ENCODE data around the gene MAST4. TPM values are rescaled to one million over a fixed set of nuclear protein-coding genes. Genes with fewer than 3 reads are reported as not detected.

MAST4 gene
- total and polyA plus RNA-seq, 2 of the 13 experiments (the other 11 are each of a cell fraction or from before 2014, with no cell fraction given) = 3.4 to 3.7 TPM

DNA sequence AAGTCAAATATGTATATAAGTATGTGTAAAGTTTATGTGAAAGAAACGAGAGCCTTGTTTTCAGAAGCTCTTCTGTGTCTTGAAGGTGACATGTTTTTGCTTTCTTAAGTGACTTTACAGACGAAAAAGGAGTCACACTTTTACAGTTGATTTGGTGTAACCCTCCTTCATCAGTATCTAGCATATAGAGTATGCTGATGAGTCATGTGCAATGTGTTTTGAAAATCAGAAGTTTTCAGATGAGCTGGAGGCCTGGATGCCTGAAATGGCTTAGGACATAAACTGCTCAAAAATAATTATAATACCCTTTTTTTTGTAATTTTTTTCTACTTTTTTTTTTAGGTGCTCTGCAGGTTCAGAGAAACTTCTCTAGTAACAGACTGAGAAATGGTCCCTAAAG lies 390.9 kb downstream of the MAST4 start:
- DNase-seq (ENCODE audit: low spot score) (no peak), FAIRE-seq (no peak), ATAC-seq (no peak)
- Histone ChIP-seq H2AFZ (ENCODE audit: low read length) (no peak overlapping the region), H3K36me3 (replicated peaks in 1 of 2; ENCODE audit: control insufficient read depth in 1 of 2, insufficient read depth in 2 of 2, low read length in 2 of 2) (no peaks in the 10 kb centered on the region), H3K4me2 (ENCODE audit: low read depth, low read length) (0 out of 2 replicates have a peak overlapping the region, but pooled peaks have one; percentile 21), H3K4me1 (ENCODE audit: insufficient read depth, low read length) (peaks cover 24% of the 10 kb centered on the region), H4K20me1 (ENCODE audit: insufficient read depth, low read length) (no peaks in the 10 kb centered on the region), H3K9me3 (ENCODE audit: low read length) (no peaks in the 10 kb centered on the region), H3K4me3 (replicated peaks in 1 of 3; ENCODE audit: insufficient read depth in 1 of 3, low read depth in 2 of 3, low read length in 3 of 3) (no peak overlapping the region), H3K9ac (ENCODE audit: insufficient read depth, low read depth, low read length) (no peak overlapping the region), H3K27ac (ENCODE audit: extremely low read length, insufficient read depth, low read length) (no peak overlapping the region), H3K27me3 (ENCODE audit: control insufficient read depth in 1 of 2, insufficient read depth in 2 of 2, low read length in 2 of 2) (no peaks in the 10 kb centered on the region; a peak in 1 of 5 replicates), H3K79me2 (ENCODE audit: insufficient read depth, low read length) (no peaks in the 10 kb centered on the region)
- intact Hi-C loops (cut with micrococcal nuclease; ENCODE audit: unreplicated experiment) = loop anchor here (5.0 kb wide), 1 partner anchor 110 kb away; no protein-coding TSS in a partner anchor
- ChIA-PET POLR2A (interaction anchor here (1.0 kb wide), 1 partner anchor 108 kb away, joined by 3 read pairs; no protein-coding TSS in a partner anchor), CTCF (ENCODE audit: low intra/inter-chr PET ratio, low total read pairs) (interaction anchor here (1.3 to 1.6 kb wide), 2 partner anchors 163 to 222 kb away, joined by 6 to 9 read pairs; no protein-coding TSS in a partner anchor)
- no peak for TF ChIP-seq SATB2 (CRISPR knock-in tag; IDR thresholded peaks at IDR 0.05)
- TF ChIP-seq HIVEP1 (CRISPR knock-in tag; IDR thresholded peaks at IDR 0.05) = no peak
- TF ChIP-seq NFIB (CRISPR knock-in tag; IDR thresholded peaks at IDR 0.05; ENCODE audit: borderline replicate concordance) = no peak
- TF ChIP-seq, protein P1, sequence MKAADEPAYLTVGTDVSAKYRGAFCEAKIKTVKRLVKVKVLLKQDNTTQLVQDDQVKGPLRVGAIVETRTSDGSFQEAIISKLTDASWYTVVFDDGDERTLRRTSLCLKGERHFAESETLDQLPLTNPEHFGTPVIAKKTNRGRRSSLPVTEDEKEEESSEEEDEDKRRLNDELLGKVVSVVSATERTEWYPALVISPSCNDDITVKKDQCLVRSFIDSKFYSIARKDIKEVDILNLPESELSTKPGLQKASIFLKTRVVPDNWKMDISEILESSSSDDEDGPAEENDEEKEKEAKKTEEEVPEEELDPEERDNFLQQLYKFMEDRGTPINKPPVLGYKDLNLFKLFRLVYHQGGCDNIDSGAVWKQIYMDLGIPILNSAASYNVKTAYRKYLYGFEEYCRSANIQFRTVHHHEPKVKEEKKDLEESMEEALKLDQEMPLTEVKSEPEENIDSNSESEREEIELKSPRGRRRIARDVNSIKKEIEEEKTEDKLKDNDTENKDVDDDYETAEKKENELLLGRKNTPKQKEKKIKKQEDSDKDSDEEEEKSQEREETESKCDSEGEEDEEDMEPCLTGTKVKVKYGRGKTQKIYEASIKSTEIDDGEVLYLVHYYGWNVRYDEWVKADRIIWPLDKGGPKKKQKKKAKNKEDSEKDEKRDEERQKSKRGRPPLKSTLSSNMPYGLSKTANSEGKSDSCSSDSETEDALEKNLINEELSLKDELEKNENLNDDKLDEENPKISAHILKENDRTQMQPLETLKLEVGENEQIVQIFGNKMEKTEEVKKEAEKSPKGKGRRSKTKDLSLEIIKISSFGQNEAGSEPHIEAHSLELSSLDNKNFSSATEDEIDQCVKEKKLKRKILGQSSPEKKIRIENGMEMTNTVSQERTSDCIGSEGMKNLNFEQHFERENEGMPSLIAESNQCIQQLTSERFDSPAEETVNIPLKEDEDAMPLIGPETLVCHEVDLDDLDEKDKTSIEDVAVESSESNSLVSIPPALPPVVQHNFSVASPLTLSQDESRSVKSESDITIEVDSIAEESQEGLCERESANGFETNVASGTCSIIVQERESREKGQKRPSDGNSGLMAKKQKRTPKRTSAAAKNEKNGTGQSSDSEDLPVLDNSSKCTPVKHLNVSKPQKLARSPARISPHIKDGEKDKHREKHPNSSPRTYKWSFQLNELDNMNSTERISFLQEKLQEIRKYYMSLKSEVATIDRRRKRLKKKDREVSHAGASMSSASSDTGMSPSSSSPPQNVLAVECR (CRISPR knock-in tag; IDR thresholded peaks at IDR 0.05; ENCODE audit: borderline replicate concordance) = no peak
- TF ChIP-seq ZNF292 (CRISPR knock-in tag; IDR thresholded peaks at IDR 0.05; ENCODE audit: borderline replicate concordance, low read depth) = no peak
- TF ChIP-seq HCFC1 (IDR thresholded peaks at IDR 0.05; ENCODE audit: low read depth, low read length) = no peak
- TF ChIP-seq CHD2 (IDR thresholded peaks at IDR 0.05; ENCODE audit: low read depth, low read length) = no peak
- TF ChIP-seq, protein P2, sequence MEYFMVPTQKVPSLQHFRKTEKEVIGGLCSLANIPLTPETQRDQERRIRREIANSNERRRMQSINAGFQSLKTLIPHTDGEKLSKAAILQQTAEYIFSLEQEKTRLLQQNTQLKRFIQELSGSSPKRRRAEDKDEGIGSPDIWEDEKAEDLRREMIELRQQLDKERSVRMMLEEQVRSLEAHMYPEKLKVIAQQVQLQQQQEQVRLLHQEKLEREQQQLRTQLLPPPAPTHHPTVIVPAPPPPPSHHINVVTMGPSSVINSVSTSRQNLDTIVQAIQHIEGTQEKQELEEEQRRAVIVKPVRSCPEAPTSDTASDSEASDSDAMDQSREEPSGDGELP (IDR thresholded peaks at IDR 0.05; ENCODE audit: borderline replicate concordance, low read depth) = no peak
- TF ChIP-seq BHLHE40 (IDR thresholded peaks at IDR 0.05; ENCODE audit: low read length) = no peak
- no peak for TF ChIP-seq KDM3A (CRISPR knock-in tag; IDR thresholded peaks at IDR 0.05; ENCODE audit: low read depth)
- TF ChIP-seq JUND (CRISPR knock-in tag; IDR thresholded peaks at IDR 0.05) = no peak
- TF ChIP-seq, protein P3, sequence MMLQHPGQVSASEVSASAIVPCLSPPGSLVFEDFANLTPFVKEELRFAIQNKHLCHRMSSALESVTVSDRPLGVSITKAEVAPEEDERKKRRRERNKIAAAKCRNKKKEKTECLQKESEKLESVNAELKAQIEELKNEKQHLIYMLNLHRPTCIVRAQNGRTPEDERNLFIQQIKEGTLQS (CRISPR knock-in tag; IDR thresholded peaks at IDR 0.05) = no peak
- TF ChIP-seq, protein P4, sequence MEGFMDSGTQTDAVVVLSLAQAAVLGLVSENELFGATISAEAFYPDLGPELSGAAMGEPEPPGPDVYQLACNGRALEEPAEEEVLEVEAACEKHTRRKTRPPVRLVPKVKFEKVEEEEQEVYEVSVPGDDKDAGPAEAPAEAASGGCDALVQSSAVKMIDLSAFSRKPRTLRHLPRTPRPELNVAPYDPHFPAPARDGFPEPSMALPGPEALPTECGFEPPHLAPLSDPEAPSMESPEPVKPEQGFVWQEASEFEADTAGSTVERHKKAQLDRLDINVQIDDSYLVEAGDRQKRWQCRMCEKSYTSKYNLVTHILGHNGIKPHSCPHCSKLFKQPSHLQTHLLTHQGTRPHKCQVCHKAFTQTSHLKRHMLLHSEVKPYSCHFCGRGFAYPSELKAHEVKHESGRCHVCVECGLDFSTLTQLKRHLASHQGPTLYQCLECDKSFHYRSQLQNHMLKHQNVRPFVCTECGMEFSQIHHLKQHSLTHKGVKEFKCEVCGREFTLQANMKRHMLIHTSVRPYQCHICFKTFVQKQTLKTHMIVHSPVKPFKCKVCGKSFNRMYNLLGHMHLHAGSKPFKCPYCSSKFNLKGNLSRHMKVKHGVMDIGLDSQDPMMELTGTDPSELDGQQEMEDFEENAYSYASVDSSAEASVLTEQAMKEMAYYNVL (CRISPR knock-in tag; IDR thresholded peaks at IDR 0.05; ENCODE audit: borderline replicate concordance) = no peak
- TF ChIP-seq ZNF598 (CRISPR knock-in tag; IDR thresholded peaks at IDR 0.05; ENCODE audit: borderline replicate concordance) = no peak
- TF ChIP-seq SOX6 (IDR thresholded peaks at IDR 0.05) = no peak
- no peak for TF ChIP-seq SOX6 (CRISPR knock-in tag; IDR thresholded peaks at IDR 0.05)
- WGBS (ENCODE audit: low lambda C conversion rate) = 16% methylated on average over 2 of the region's 2 CpGs
- in situ Hi-C loops (cut with HindIII; ENCODE audit: extremely low pct_ligation_motif_present, low pct_unique_long_range_greater_than_20kb) = loop anchor here (10.0 kb wide), 1 partner anchor 218 kb away; no protein-coding TSS in a partner anchor
- no TSS peak for BruUV-seq (replicated peaks)

Measured in HepG2 (cell line).